H9 (cell line): ENCODE measurements around the gene DNLZ. TPM values are rescaled to one million over a fixed set of nuclear protein-coding genes. Genes with fewer than 3 reads are reported as not detected.

Source experiments
- DNase-seq: peaks from one replicate; pipeline ENCODE4 v3.0.0-alpha.2; 2017
- H2AFZ ChIP-seq: one replicate; pipeline ENCODE4 v1.6.1; 2013; ENCODE audit warnings: mild to moderate bottlenecking, low read length, control low read depth, moderate library complexity
- H2AK5ac ChIP-seq: 2 replicates; pipeline ENCODE4 v1.6.1; 2013; ENCODE audit warnings: low read length, control low read depth, mixed read lengths; ENCODE audit not compliant: insufficient read length
- H2BK120ac ChIP-seq: one replicate; pipeline ENCODE4 v1.6.1; 2013; ENCODE audit warnings: low read depth, mild to moderate bottlenecking, low read length, control low read depth, inconsistent platforms; ENCODE audit not compliant: poor library complexity, severe bottlenecking
- H2BK12ac ChIP-seq: 2 replicates; pipeline ENCODE4 v1.6.1; 2013; ENCODE audit warnings: low read length, control low read depth, mixed read lengths, low read depth; ENCODE audit not compliant: insufficient read length
- H2BK15ac ChIP-seq: 2 replicates; pipeline ENCODE4 v1.6.1; 2013; ENCODE audit warnings: low read depth, low read length, control low read depth
- H2BK20ac ChIP-seq: one replicate; pipeline ENCODE4 v1.6.1; 2013; ENCODE audit warnings: low read depth, mild to moderate bottlenecking, low read length, control low read depth, inconsistent platforms; ENCODE audit not compliant: poor library complexity, severe bottlenecking
- H2BK5ac ChIP-seq: 2 replicates; pipeline ENCODE4 v1.6.1; 2013; ENCODE audit warnings: low read length, control low read depth, mixed read lengths; ENCODE audit not compliant: insufficient read length
- H3K14ac ChIP-seq: 2 replicates; pipeline ENCODE4 v1.6.1; 2013; ENCODE audit warnings: low read length, control low read depth; ENCODE audit not compliant: insufficient read depth
- H3K18ac ChIP-seq: 2 replicates; pipeline ENCODE4 v1.6.1; 2013; ENCODE audit warnings: low read depth, mild to moderate bottlenecking, mixed read lengths, low read length, control low read depth; ENCODE audit not compliant: insufficient read length
- H3K23ac ChIP-seq: 2 replicates; pipeline ENCODE4 v1.6.1; 2013; ENCODE audit warnings: low read length, control low read depth, mixed read lengths, low read depth; ENCODE audit not compliant: insufficient read length
- H3K23me2 ChIP-seq: 2 replicates; pipeline ENCODE4 v1.6.1; 2013; ENCODE audit warnings: low read depth, mild to moderate bottlenecking, mixed read lengths, low read length, control low read depth; ENCODE audit not compliant: insufficient read length, poor library complexity, severe bottlenecking
- H3K27ac ChIP-seq: 2 replicates; pipeline ENCODE4 v1.5.1; 2013; ENCODE audit warnings: low read length, control low read depth, mixed read lengths, low read depth; ENCODE audit not compliant: insufficient read length
- H3K27me3 ChIP-seq: 2 replicates; pipeline ENCODE4 v1.6.1; 2013; ENCODE audit warnings: low read length, control low read depth, inconsistent platforms; ENCODE audit not compliant: insufficient read depth
- H3K4ac ChIP-seq: 2 replicates; pipeline ENCODE4 v1.6.1; 2013; ENCODE audit warnings: low read depth, mild to moderate bottlenecking, control low read depth, inconsistent platforms, low read length, moderate library complexity
- H3K4me1 ChIP-seq: 2 replicates; pipeline ENCODE4 v1.6.1; 2013; ENCODE audit warnings: low read length, control low read depth, inconsistent platforms; ENCODE audit not compliant: insufficient read depth
- H3K4me2 ChIP-seq: 2 replicates; pipeline ENCODE4 v1.6.1; 2013; ENCODE audit warnings: low read length, control low read depth, mixed read lengths; ENCODE audit not compliant: insufficient read length, insufficient read depth
- H3K56ac ChIP-seq: 2 replicates; pipeline ENCODE4 v1.6.1; 2013; ENCODE audit warnings: low read depth, mild to moderate bottlenecking, mixed read lengths, low read length, control low read depth; ENCODE audit not compliant: insufficient read length
- H3K79me1 ChIP-seq: 2 replicates; pipeline ENCODE4 v1.6.1; 2013; ENCODE audit warnings: low read depth, mild to moderate bottlenecking, moderate library complexity, low read length, control low read depth, inconsistent platforms; ENCODE audit not compliant: insufficient read depth, poor library complexity, severe bottlenecking
- H3K79me2 ChIP-seq: 2 replicates; pipeline ENCODE4 v1.6.1; 2013; ENCODE audit warnings: low read length, control low read depth, inconsistent platforms; ENCODE audit not compliant: insufficient read depth
- H3K9ac ChIP-seq: 2 replicates; pipeline ENCODE4 v1.6.1; 2013; ENCODE audit warnings: low read length, control low read depth, mixed read lengths; ENCODE audit not compliant: insufficient read length; ENCODE audit errors: extremely low read depth
- H3K9me3 ChIP-seq: one replicate; pipeline ENCODE4 v1.6.1; 2013; ENCODE audit warnings: low read depth, low read length, inconsistent platforms; ENCODE audit not compliant: control insufficient read depth
- H3T11ph ChIP-seq: one replicate; pipeline ENCODE4 v1.6.1; 2013; ENCODE audit warnings: mild to moderate bottlenecking, low read length, control low read depth, inconsistent platforms
- H4K20me1 ChIP-seq: one replicate; pipeline ENCODE4 v1.6.1; 2013; ENCODE audit not compliant: control insufficient read depth, insufficient read length, insufficient read depth
- H4K5ac ChIP-seq: 2 replicates; pipeline ENCODE4 v1.6.1; 2013; ENCODE audit warnings: low read depth, mild to moderate bottlenecking, mixed read lengths, low read length, control low read depth; ENCODE audit not compliant: insufficient read length
- H4K8ac ChIP-seq: replicated peaks from 2 replicates; pipeline ENCODE4 v1.6.1; 2013; ENCODE audit warnings: low read length, control low read depth, mixed read lengths, low read depth; ENCODE audit not compliant: insufficient read length
- H4K91ac ChIP-seq: 2 replicates; pipeline ENCODE4 v1.6.1; 2013; ENCODE audit warnings: low read depth, mild to moderate bottlenecking, moderate library complexity, mixed read lengths, low read length, control low read depth; ENCODE audit not compliant: insufficient read length
- H3K27ac Mint-ChIP-seq, 3 experiments: 2 replicates in 2 of 3; 3 replicates in 1 of 3; pipeline ENCODE4 v1.8.0; 2020 to 2021; ENCODE audit warnings: mixed read lengths in 3 of 3, mild to moderate bottlenecking in 1 of 3, moderate library complexity in 1 of 3
- H3K27me3 Mint-ChIP-seq: 2 replicates; pipeline ENCODE4 v1.8.0; 2021; ENCODE audit warnings: low read depth, mild to moderate bottlenecking, moderate library complexity, mixed read lengths
- H3K36me3 Mint-ChIP-seq, 3 experiments: 2 replicates in 2 of 3; 3 replicates in 1 of 3; pipeline ENCODE4 v1.8.0; 2020 to 2021; ENCODE audit warnings: low read depth in 3 of 3, mixed read lengths in 3 of 3; ENCODE audit not compliant: insufficient read depth in 1 of 3
- H3K4me1 Mint-ChIP-seq, 2 experiments: 2 replicates each; pipeline ENCODE4 v1.8.0; 2020; ENCODE audit warnings: mixed read lengths in 2 of 2
- H3K4me3 Mint-ChIP-seq, 2 experiments: 2 replicates in 1 of 2; 3 replicates in 1 of 2; pipeline ENCODE4 v1.8.0; 2020 to 2021; ENCODE audit warnings: mild to moderate bottlenecking in 2 of 2, mixed read lengths in 2 of 2, moderate library complexity in 1 of 2
- H3K9me3 Mint-ChIP-seq, 2 experiments: 2 replicates in 1 of 2; 3 replicates in 1 of 2; pipeline ENCODE4 v1.8.0; 2020; ENCODE audit warnings: mild to moderate bottlenecking in 2 of 2, mixed read lengths in 2 of 2, moderate library complexity in 1 of 2
- WGBS: extraction: QIAGEN DNeasy Blood & Tissue Kit; methylation state at CpG from one replicate; pipeline ENCODE4 v1.1.7; 2013; ENCODE audit warnings: missing lambda C conversion rate, low lambda C conversion rate, mixed read lengths; ENCODE audit not compliant: insufficient read length; ENCODE audit errors: extremely low coverage; 5-methylcytosine and 5-hydroxymethylcytosine counted together
- total RNA-seq: library from RNA; stranded (reverse); gene quantifications from 2 replicates; pipeline ENCODE4 v1.2.1, GENCODE V29; 2021
- TF ChIP-seq, protein P1 (sequence below): fragments of 200-600 bp; sonication (generic); conservative IDR thresholded peaks from 3 replicates; pipeline ENCODE4 v1.8.0; 2021; ENCODE audit warnings: antibody characterized with exemption, mild to moderate bottlenecking

Gene DNLZ
- total RNA-seq, 1 experiment from 2014 or later = 24.8 TPM

DNA sequence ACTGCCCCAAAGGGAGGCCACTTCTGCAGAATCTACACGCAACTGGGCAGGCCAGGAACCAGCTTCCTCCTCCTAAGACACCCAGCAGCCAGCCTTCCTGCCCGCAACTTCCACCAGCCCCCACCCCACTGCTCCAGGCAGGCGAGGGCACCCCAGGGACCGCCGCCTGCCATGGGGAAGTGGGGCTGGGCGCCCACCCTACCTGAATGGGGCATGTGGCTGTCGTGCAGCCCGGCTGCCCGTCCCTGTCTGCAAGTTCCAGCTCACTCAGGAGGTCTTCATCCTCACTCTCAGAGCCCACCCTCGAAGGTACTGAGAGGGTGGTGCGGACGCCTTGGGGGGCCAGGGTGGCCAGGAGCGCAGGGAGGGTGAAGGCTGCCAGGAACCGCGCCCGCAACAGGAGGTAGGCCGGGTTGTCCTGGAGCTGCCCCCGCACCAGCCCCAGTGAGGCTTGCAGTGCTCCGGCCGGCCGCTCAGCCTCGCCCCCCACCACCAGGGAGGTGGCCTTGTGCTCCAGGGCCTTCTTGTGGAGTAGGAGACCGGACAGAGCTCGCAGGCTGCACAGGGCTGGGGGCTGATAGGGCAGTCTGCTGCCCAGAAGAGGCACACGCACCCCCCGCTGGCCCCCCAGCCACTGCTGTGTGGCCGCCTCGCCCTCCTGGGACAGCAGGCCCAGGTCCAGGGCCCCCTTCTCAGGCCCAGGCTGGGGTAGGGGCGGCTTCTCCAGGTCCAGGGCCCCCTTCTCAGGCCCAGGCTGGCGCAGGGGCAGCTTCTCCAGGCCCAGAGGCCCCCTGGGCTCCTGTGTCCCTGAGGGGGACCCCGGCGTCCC is 14.0 kb upstream of the DNLZ start:
- H4K5ac ChIP-seq = no peak overlapping the region
- H3K4me2 ChIP-seq = no peak overlapping the region
- no peaks in the 10 kb centered on the region for H3K9me3 Mint-ChIP-seq
- no peaks in the 10 kb centered on the region for H3K4me1 ChIP-seq
- no peak overlapping the region for H2BK5ac ChIP-seq
- no peak overlapping the region for H2BK120ac ChIP-seq
- DNase-seq = no peak
- no peaks in the 10 kb centered on the region for H3K27me3 Mint-ChIP-seq
- no peak overlapping the region for H3K9ac ChIP-seq
- no peak overlapping the region for H3K14ac ChIP-seq
- H2BK15ac ChIP-seq = no peak overlapping the region
- WGBS = no CpG with 5 or more reads among the region's 32 CpGs
- peaks cover 2 to 32% (median 16%) of the 10 kb centered on the region in 3 experiments; a peak in 5 of 7 replicates for H3K36me3 Mint-ChIP-seq
- no peak overlapping the region for H3K27ac ChIP-seq
- H3K4ac ChIP-seq = no peak overlapping the region
- TF ChIP-seq, protein P1, sequence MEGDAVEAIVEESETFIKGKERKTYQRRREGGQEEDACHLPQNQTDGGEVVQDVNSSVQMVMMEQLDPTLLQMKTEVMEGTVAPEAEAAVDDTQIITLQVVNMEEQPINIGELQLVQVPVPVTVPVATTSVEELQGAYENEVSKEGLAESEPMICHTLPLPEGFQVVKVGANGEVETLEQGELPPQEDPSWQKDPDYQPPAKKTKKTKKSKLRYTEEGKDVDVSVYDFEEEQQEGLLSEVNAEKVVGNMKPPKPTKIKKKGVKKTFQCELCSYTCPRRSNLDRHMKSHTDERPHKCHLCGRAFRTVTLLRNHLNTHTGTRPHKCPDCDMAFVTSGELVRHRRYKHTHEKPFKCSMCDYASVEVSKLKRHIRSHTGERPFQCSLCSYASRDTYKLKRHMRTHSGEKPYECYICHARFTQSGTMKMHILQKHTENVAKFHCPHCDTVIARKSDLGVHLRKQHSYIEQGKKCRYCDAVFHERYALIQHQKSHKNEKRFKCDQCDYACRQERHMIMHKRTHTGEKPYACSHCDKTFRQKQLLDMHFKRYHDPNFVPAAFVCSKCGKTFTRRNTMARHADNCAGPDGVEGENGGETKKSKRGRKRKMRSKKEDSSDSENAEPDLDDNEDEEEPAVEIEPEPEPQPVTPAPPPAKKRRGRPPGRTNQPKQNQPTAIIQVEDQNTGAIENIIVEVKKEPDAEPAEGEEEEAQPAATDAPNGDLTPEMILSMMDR = no peak
- H3K18ac ChIP-seq = no peak overlapping the region
- H3K4me1 Mint-ChIP-seq = peaks cover 0 to 5% of the 10 kb centered on the region in 2 experiments; a peak in 1 of 4 replicates
- H3K27ac Mint-ChIP-seq = no peak overlapping the region
- H3K56ac ChIP-seq = no peak overlapping the region
- H2BK12ac ChIP-seq = no peak overlapping the region
- no peak overlapping the region for H3K23ac ChIP-seq
- H4K91ac ChIP-seq = no peak overlapping the region
- no peak overlapping the region for H3K4me3 Mint-ChIP-seq
- H2AFZ ChIP-seq = no peak overlapping the region
- no peaks in the 10 kb centered on the region for H4K20me1 ChIP-seq
- H3K9me3 ChIP-seq = no peaks in the 10 kb centered on the region
- H3K27me3 ChIP-seq = no peaks in the 10 kb centered on the region
- H3K79me2 ChIP-seq = no peaks in the 10 kb centered on the region
- H3K23me2 ChIP-seq = no peaks in the 10 kb centered on the region
- no peaks in the 10 kb centered on the region for H3K79me1 ChIP-seq
- H3T11ph ChIP-seq = no peak overlapping the region
- H4K8ac ChIP-seq = no peak overlapping the region
- H2BK20ac ChIP-seq = no peak overlapping the region
- no peak overlapping the region for H2AK5ac ChIP-seq
